GM18519 (cell line): ENCODE results near the gene PLEKHG2.

Experiments used
- ATAC-seq: cut with Tn5 transposase; IDR thresholded peaks from one replicate; pipeline ENCODE4 v1.9.1; 2021; ENCODE audit warnings: mild to moderate bottlenecking, moderate library complexity; ENCODE audit not compliant: unreplicated experiment, low FRiP score

The PLEKHG2 gene

GRCh38 chr19:39403331-39404312, 8.8 kb upstream of the PLEKHG2 start:
- ATAC-seq = no peak

DNA sequence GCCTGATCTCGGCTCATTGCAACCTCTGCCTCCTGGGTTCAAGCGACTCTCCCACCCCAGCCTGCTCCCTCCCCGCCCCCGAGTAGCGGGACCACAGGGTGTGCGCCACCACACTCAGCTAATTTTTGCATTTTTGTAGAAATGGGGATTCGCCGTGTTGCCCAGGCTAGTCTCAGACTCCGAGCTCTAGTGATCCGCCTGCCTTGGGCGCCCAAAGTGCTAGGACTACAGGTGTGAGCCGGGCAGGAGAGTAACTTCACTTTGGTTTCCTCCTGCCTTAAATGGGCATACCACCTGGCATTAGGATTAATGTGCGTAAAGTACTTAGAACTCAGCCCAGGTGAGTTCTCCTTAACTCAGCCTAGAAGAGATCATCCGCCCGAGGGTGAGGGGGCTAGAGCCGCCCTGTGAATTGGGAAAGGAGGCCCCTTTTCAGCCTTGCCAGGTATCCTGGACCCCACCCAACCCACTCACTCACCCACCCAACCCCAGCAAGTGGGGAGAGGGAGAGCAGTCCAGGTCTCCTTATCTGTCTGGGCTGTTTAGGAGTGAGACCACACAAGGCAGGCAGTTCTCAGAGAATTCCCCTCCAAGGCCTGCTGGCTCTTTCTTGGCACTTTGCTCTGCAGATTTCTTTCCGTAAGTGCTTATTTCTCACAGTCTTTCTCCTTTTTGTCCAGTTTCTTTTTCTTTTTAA, 7.1 kb upstream of the PLEKHG2 start:
- no peak for ATAC-seq

GRCh38 chr19:39405958-39406655, 6.4 kb upstream of the PLEKHG2 start:
- ATAC-seq = no peak

DNA sequence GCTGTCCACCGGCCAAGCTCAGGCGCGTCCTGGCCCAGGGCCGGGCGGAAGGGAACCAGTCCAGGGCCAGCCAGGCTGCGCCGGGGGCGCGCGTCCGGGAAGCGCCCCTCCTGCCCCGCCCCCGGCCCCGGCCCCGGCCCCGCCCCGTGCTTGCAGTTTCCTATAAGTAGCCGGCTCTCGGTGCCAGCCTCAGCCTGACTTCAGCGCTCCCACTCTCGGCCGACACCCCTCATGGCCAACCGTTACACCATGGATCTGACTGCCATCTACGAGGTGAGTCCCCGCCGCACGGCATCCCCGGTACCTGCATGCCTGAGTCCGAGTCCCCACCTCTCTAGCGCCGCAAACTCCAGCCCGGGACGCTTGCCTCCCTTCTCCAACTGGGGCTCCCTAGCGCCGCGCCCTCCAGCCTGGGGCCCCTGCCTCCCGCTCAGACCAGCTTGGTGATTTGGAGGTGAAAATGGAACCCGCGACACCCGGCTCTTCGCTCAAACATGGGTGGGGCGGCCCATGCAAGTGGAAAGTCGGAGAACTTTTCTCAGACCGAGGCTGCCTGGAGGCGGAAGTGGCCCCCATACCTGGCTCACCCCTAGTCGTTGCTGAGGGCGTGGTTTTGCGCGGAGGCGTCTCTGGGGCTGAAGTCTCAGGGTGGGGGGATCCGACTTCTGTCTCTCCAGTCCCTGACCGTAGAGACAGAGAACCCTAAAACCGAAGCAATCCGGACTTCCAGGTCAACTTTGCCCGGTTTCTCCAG, 5.6 kb upstream of the PLEKHG2 start, which contains the start of gene ZFP36:
ZFP36 (plus strand) TSS at position 192 of the 754 bp plus-strand sequence; CDS start at position 250, 58 bp downstream.
- no peak for ATAC-seq

- no peak for ATAC-seq
Measured at GRCh38 chr19:39407410-39407659, 5.1 kb upstream of the PLEKHG2 start.

DNA sequence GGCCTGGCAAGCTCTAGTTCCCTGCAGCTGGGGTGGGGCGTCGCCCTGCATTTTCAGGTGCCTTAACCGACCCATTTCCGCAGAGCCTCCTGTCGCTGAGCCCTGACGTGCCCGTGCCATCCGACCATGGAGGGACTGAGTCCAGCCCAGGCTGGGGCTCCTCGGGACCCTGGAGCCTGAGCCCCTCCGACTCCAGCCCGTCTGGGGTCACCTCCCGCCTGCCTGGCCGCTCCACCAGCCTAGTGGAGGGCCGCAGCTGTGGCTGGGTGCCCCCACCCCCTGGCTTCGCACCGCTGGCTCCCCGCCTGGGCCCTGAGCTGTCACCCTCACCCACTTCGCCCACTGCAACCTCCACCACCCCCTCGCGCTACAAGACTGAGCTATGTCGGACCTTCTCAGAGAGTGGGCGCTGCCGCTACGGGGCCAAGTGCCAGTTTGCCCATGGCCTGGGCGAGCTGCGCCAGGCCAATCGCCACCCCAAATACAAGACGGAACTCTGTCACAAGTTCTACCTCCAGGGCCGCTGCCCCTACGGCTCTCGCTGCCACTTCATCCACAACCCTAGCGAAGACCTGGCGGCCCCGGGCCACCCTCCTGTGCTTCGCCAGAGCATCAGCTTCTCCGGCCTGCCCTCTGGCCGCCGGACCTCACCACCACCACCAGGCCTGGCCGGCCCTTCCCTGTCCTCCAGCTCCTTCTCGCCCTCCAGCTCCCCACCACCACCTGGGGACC, 4.6 kb upstream of the PLEKHG2 start:
- ATAC-seq = no peak

DNA sequence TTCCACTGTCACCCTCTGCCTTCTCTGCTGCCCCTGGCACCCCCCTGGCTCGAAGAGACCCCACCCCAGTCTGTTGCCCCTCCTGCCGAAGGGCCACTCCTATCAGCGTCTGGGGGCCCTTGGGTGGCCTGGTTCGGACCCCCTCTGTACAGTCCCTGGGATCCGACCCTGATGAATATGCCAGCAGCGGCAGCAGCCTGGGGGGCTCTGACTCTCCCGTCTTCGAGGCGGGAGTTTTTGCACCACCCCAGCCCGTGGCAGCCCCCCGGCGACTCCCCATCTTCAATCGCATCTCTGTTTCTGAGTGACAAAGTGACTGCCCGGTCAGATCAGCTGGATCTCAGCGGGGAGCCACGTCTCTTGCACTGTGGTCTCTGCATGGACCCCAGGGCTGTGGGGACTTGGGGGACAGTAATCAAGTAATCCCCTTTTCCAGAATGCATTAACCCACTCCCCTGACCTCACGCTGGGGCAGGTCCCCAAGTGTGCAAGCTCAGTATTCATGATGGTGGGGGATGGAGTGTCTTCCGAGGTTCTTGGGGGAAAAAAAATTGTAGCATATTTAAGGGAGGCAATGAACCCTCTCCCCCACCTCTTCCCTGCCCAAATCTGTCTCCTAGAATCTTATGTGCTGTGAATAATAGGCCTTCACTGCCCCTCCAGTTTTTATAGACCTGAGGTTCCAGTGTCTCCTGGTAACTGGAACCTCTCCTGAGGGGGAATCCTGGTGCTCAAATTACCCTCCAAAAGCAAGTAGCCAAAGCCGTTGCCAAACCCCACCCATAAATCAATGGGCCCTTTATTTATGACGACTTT, 3.9 kb upstream of the PLEKHG2 start:
- ATAC-seq = no peak

GRCh38 chr19:39409208-39410016, 3.1 kb upstream of the PLEKHG2 start:
- ATAC-seq = no peak

GRCh38 chr19:39410017-39410830, 2.2 kb upstream of the PLEKHG2 start:
- ATAC-seq = no peak

DNA sequence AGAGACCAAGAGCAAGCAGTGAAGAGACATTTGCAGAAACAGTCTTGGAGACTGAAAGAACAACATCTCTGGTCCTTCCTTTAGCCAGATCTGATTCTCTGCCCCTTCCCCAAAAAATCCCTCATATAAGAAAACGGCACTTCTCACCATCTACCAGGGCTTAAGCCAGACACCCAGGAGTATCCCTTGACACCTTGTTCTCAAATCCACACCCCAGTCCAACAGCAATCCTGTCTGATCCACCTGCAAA, 1.7 kb upstream of the PLEKHG2 start:
- ATAC-seq = no peak

DNA sequence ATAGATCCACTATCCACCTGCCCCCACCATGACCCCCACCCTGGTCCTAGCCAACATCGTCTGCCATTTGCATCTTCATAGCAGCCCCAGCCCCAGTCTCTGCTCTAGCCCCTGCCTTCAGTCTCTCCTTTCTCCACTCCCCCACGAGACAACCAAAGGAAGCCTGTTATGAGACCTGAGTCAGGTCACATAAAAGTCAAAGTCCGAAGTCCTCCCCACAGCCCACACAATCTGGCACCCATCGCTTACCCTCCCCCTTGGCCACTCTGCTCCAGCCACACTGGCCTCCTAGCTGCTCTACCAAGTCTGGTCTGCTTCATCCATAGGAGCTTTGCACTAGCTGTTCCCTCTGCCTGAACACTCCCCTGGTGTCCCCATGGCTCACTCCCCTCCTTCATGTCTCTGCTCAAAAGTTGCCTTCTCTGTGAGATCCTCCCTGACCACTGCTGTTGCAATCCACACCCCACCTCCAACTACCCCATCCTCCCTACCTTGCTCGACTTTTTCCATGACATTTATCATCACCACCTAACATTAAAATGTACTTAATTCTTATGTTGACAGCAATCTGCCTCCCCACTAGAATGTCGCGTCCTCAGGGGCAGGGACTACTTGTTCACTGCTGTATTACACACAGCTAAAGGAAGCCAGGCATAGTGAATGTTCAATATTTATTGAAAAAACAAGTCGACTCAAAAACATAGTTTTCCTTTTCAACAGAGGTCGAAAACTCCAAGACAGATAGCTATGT, 1.2 kb upstream of the PLEKHG2 start:
- peak; percentile 0 for ATAC-seq

GRCh38 chr19:39411832-39412099, 703 bp upstream of the PLEKHG2 start:
- ATAC-seq = peak; percentile 13

- no peak for ATAC-seq
Measured at GRCh38 chr19:39412867-39413271, 400 bp downstream of the PLEKHG2 start.

- ATAC-seq = no peak
Measured at GRCh38 chr19:39413272-39413910, 922 bp downstream of the PLEKHG2 start.

DNA sequence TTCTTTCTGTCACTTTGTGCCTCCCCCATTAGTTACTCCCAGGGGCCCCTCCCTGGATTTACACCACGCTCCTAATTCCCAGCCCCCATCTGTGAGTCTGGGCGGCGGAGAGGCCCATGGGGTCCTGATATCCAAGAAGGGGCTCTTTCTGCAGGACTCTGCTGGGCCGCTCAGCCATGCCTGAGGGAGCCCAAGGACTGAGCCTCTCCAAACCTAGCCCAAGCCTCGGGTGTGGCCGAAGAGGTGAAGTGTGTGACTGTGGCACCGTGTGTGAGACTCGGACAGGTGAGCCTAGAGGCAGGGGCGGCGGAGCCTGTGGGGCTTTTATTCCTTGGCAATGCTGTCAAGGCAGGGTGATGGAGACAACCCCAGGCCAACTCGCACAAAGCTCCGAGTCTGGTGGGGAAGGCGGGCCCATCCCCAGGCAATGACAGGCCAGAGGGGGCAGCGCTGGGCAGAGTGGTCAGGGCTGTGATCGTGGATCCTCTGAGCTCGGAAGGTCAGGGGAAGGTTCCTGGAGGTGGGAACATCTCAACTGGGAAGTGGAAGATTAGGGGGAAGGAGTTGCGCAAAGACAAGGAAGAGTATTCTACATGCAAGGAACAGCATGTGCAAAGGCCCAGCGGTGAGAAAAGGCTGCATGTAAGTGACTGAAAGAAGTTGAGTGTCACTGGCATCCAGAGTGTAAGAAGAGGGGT, 1.6 kb downstream of the PLEKHG2 start:
- no peak for ATAC-seq
